Measurements from ENCODE around the gene USP31. TPM values are rescaled to one million over a fixed set of nuclear protein-coding genes. Genes with fewer than 3 reads are reported as not detected.

The USP31 gene
- total and polyA plus RNA-seq, 3 experiments from 2014 or later: 0.87 to 9.7 (median 8.2) TPM

DNA sequence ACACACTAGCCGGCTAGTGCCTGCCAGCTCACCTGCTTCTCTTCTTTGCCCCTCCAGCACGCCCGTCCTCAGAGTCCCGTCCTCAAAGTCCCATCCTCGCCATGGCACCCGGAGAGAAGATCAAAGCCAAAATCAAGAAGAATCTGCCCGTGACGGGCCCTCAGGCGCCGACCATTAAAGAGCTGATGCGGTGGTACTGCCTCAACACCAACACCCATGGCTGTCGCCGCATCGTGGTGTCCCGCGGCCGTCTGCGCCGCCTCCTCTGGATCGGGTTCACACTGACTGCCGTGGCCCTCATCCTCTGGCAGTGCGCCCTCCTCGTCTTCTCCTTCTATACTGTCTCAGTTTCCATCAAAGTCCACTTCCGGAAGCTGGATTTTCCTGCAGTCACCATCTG lies 36.9 kb upstream of the USP31 start:
- ChIA-PET POLR2A (interaction anchor here (0.6 kb wide), 1 partner anchor 1332 kb away, joined by 8 read pairs; no protein-coding TSS in a partner anchor), CTCF (no interaction called here)
- Mint-ChIP-seq H3K4me3 (no peak overlapping the region), H3K27ac (no peak overlapping the region), H3K36me3 (no peaks in the 10 kb centered on the region), H3K27me3 (peaks cover 29 to 65% of the 10 kb centered on the region in 2 donors), H3K9me3 (peaks cover 0 to 2% (median 0%) of the 10 kb centered on the region in 5 donors), H3K4me1 (peaks cover 5 to 12% (median 11%) of the 10 kb centered on the region in 3 donors)
- DNase-seq: no peak
- no peaks in the 10 kb centered on the region for H3K36me3 ChIP-seq (ENCODE audit: insufficient read depth, low read length)
- H3K4me3 ChIP-seq (ENCODE audit: low read length): no peak overlapping the region
- H3K4me1 ChIP-seq (ENCODE audit: insufficient read depth, low read length): peaks cover 4% of the 10 kb centered on the region
- no peak overlapping the region for H3K27ac ChIP-seq (ENCODE audit: low read depth, low read length)
- H3K27me3 ChIP-seq (ENCODE audit: insufficient read depth, low read length, poor library complexity, severe bottlenecking): peaks cover 31% of the 10 kb centered on the region
- no peaks in the 10 kb centered on the region for H3K9me3 ChIP-seq (ENCODE audit: low read length)

DNA sequence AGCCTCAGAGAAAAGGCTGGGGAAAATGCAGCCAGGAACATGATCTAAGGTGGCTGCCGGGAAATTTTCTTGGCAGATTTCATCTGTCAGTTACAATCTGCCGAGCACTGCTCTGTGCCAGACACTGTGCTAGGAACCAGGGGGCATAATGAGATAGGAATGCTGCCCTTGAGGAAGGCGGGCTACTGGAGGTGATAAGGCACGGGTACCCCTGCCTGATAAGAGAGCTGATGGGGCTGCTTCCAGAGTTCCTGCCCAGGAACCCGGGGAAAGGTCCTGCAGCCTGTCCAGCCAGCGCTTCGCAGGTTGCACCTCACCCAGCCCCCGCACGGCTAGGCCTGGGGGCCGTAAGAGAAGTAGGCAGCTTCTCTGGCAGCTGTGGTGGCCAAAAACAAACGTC lies 36.4 kb upstream of the USP31 start:
- no peaks in the 10 kb centered on the region for H3K36me3 ChIP-seq (ENCODE audit: insufficient read depth, low read length)
- ChIA-PET POLR2A (interaction anchor here (0.6 kb wide), 1 partner anchor 1333 kb away, joined by 8 read pairs; no protein-coding TSS in a partner anchor), CTCF (no interaction called here)

GRCh38 chr16:23183543-23183862 lies 34.3 kb upstream of the USP31 start:
- Mint-ChIP-seq H3K4me3 (peak overlapping the region in 5 of 7 donors; percentile 15 to 72 (median 23)), H3K27me3 (peaks cover 37 to 72% of the 10 kb centered on the region in 2 donors), H3K27ac (peak overlapping the region in 1 of 8 donors; percentile 39), H3K9me3 (peaks cover 0 to 2% (median 0%) of the 10 kb centered on the region in 5 donors), H3K36me3 (no peaks in the 10 kb centered on the region), H3K4me1 (peaks cover 5 to 15% (median 11%) of the 10 kb centered on the region in 3 donors)
- no peak for DNase-seq
- H3K36me3 ChIP-seq (ENCODE audit: insufficient read depth, low read length): no peaks in the 10 kb centered on the region
- ChIA-PET POLR2A (no interaction called here), CTCF (no interaction called here)
- peaks cover 4% of the 10 kb centered on the region for H3K4me1 ChIP-seq (ENCODE audit: insufficient read depth, low read length)
- H3K27me3 ChIP-seq (ENCODE audit: insufficient read depth, low read length, poor library complexity, severe bottlenecking): peaks cover 34% of the 10 kb centered on the region
- H3K9me3 ChIP-seq (ENCODE audit: low read length): no peaks in the 10 kb centered on the region
- H3K27ac ChIP-seq (ENCODE audit: low read depth, low read length): no peak overlapping the region
- H3K4me3 ChIP-seq (ENCODE audit: low read length): no peak overlapping the region

More for the DNA sequence above, 36.4 kb upstream of the USP31 start:
- H3K27me3 Mint-ChIP-seq: peaks cover 27 to 66% of the 10 kb centered on the region in 2 donors
- no peak overlapping the region for H3K27ac ChIP-seq (ENCODE audit: low read depth, low read length)
- H3K27me3 ChIP-seq (ENCODE audit: insufficient read depth, low read length, poor library complexity, severe bottlenecking): peaks cover 31% of the 10 kb centered on the region
- H3K4me3 ChIP-seq (ENCODE audit: low read length): no peak overlapping the region
- H3K4me3 Mint-ChIP-seq: no peak overlapping the region
- no peaks in the 10 kb centered on the region for H3K36me3 Mint-ChIP-seq
- H3K27ac Mint-ChIP-seq: no peak overlapping the region
- peaks cover 4% of the 10 kb centered on the region for H3K4me1 ChIP-seq (ENCODE audit: insufficient read depth, low read length)
- no peak for DNase-seq
- peaks cover 0 to 2% (median 0%) of the 10 kb centered on the region in 5 donors for H3K9me3 Mint-ChIP-seq
- H3K4me1 Mint-ChIP-seq: peaks cover 5 to 15% (median 11%) of the 10 kb centered on the region in 3 donors
- H3K9me3 ChIP-seq (ENCODE audit: low read length): no peaks in the 10 kb centered on the region

DNA sequence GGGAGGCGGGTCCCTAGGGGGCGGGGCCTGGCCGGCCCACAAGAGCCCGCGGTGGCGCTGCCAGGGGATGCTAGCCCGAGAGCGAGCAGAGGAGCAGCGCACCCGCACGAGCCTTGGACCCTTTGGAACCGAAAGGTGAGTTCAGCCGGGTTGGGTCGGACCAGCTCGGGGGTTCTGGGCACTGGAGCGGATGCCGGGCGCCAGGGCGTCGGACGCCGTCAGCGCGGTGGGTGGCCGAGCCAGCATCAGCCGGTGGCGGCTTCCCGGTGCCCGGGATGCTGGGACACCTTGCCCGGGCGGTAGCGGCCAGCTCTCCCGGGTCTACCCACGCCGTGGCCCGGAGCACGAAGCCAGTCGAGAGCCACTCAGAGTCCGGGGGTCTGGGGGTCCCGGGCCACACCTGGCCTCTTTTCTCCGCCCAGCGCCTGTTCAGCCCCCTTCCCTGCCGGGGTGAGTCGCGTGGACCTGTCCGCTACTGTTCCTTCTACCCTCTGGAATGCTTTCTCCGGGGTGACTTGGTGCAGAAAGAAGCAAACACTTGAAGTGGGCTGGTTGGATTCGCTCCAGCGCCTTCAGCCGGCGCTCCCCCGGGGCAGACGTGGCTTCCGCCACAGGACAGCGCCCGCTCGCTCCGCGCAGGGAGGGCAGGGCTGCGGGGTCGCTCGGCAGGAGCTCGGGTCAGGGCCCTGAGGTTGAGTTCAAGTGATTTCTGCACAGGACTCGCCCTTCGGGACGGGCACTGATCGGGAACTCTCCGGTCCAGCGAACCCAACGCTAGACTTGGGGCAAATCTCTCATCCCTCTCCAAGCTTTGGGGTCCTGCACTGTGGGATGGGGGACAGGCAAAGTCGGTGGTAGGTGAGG lies 33.7 kb upstream of the USP31 start, which contains the start of gene SCNN1G:
Gene SCNN1G, plus strand, starts transcription at position 67 of the 864 bp plus-strand sequence. CDS start 3,527 bp downstream, outside the sequence.
- Mint-ChIP-seq H3K36me3 (no peaks in the 10 kb centered on the region), H3K4me3 (peak within 1 kb of the TSS in 6 of 7 donors; percentile 39 to 73 (median 57)), H3K9me3 (peaks cover 0 to 2% (median 0%) of the 10 kb centered on the region in 5 donors), H3K27ac (peak within 1 kb of the TSS in 1 of 8 donors; percentile 39), H3K4me1 (peaks cover 5 to 15% (median 11%) of the 10 kb centered on the region in 3 donors), H3K27me3 (peaks cover 41 to 75% of the 10 kb centered on the region in 2 donors)
- Histone ChIP-seq H3K4me1 (ENCODE audit: insufficient read depth, low read length) (peaks cover 4% of the 10 kb centered on the region), H3K27ac (ENCODE audit: low read depth, low read length) (no peak within 1 kb of the TSS), H3K9me3 (ENCODE audit: low read length) (no peaks in the 10 kb centered on the region), H3K27me3 (ENCODE audit: insufficient read depth, low read length, poor library complexity, severe bottlenecking) (peaks cover 35% of the 10 kb centered on the region), H3K4me3 (ENCODE audit: low read length) (no peak within 1 kb of the TSS), H3K36me3 (ENCODE audit: insufficient read depth, low read length) (no peaks in the 10 kb centered on the region)
- POLR2A ChIA-PET: no interaction called here
- DNase-seq: no peak
- CTCF ChIA-PET: interaction anchor here (0.7 to 1.1 kb wide), 3 partner anchors 33 to 759 kb away, joined by 3 to 6 read pairs (median 3); partner anchors contain the start of gene USP31

- Mint-ChIP-seq H3K36me3 (no peaks in the 10 kb centered on the region), H3K4me3 (peak overlapping the region in 6 of 7 donors; percentile 38 to 62 (median 51))
- CTCF ChIA-PET: interaction anchor here (0.7 to 1.1 kb wide), 5 partner anchors 10 to 758 kb away, joined by 3 to 6 read pairs (median 3); partner anchors contain the start of gene USP31
Observed at GRCh38 chr16:23182206-23182678, 33.0 kb upstream of the USP31 start.

DNA sequence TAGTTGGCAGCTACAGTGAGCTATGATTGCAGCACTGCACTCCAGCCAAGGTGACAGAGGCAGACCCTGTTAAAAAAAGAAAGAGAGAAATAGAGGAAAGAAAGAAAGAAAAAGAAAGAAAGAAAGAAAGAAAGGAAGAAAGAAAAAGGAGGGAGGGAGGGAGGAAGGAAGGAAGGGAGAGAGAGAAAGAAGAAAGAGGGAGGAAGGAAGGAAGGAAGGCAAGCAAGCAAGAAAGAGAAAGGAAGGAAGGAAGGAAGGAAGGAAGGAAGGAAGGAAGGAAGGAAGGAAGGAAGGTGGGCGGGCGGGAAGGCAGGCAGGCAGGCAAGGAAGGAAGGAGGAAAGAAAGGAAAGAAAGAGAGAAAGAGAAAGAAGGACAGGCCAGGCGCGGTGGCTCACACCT lies 32.3 kb upstream of the USP31 start:
- peaks cover 43 to 75% of the 10 kb centered on the region in 2 donors for H3K27me3 Mint-ChIP-seq

More at GRCh38 chr16:23182206-23182678, 33.0 kb upstream of the USP31 start:
- no peak overlapping the region for H3K4me3 ChIP-seq (ENCODE audit: low read length)
- peaks cover 4% of the 10 kb centered on the region for H3K4me1 ChIP-seq (ENCODE audit: insufficient read depth, low read length)
- H3K27ac ChIP-seq (ENCODE audit: low read depth, low read length): no peak overlapping the region
- DNase-seq: peak; percentile 44 to 73 (median 57)
- peaks cover 5 to 15% (median 11%) of the 10 kb centered on the region in 3 donors for H3K4me1 Mint-ChIP-seq
- POLR2A ChIA-PET: no interaction called here
- H3K9me3 Mint-ChIP-seq: peaks cover 0 to 2% (median 0%) of the 10 kb centered on the region in 5 donors
- no peaks in the 10 kb centered on the region for H3K36me3 ChIP-seq (ENCODE audit: insufficient read depth, low read length)
- H3K9me3 ChIP-seq (ENCODE audit: low read length): no peaks in the 10 kb centered on the region
- H3K27me3 Mint-ChIP-seq: peaks cover 43 to 74% of the 10 kb centered on the region in 2 donors
- no peak overlapping the region for H3K27ac Mint-ChIP-seq
- peaks cover 32% of the 10 kb centered on the region for H3K27me3 ChIP-seq (ENCODE audit: insufficient read depth, low read length, poor library complexity, severe bottlenecking)

GRCh38 chr16:23175651-23176050 lies 26.4 kb upstream of the USP31 start:
- ChIA-PET CTCF (no interaction called here), POLR2A (no interaction called here)
- Histone ChIP-seq H3K4me1 (ENCODE audit: insufficient read depth, low read length) (no peaks in the 10 kb centered on the region), H3K27ac (ENCODE audit: low read depth, low read length) (no peak overlapping the region), H3K9me3 (ENCODE audit: low read length) (no peaks in the 10 kb centered on the region), H3K4me3 (ENCODE audit: low read length) (no peak overlapping the region), H3K27me3 (ENCODE audit: insufficient read depth, low read length, poor library complexity, severe bottlenecking) (peaks cover 10% of the 10 kb centered on the region), H3K36me3 (ENCODE audit: insufficient read depth, low read length) (no peaks in the 10 kb centered on the region)
- H3K27me3 Mint-ChIP-seq: peaks cover 43 to 78% of the 10 kb centered on the region in 2 donors
- no peak overlapping the region for H3K27ac Mint-ChIP-seq
- H3K4me1 Mint-ChIP-seq: no peaks in the 10 kb centered on the region
- no peaks in the 10 kb centered on the region for H3K9me3 Mint-ChIP-seq
- H3K36me3 Mint-ChIP-seq: no peaks in the 10 kb centered on the region
- no peak overlapping the region for H3K4me3 Mint-ChIP-seq
- DNase-seq: no peak

More for the DNA sequence above, 32.3 kb upstream of the USP31 start:
- peak overlapping the region in 3 of 7 donors; percentile 55 to 73 (median 57) for H3K4me3 Mint-ChIP-seq
- H3K9me3 Mint-ChIP-seq: no peaks in the 10 kb centered on the region
- Histone ChIP-seq H3K4me3 (ENCODE audit: low read length) (no peak overlapping the region), H3K36me3 (ENCODE audit: insufficient read depth, low read length) (no peaks in the 10 kb centered on the region), H3K27me3 (ENCODE audit: insufficient read depth, low read length, poor library complexity, severe bottlenecking) (peaks cover 32% of the 10 kb centered on the region), H3K9me3 (ENCODE audit: low read length) (no peaks in the 10 kb centered on the region), H3K27ac (ENCODE audit: low read depth, low read length) (no peak overlapping the region), H3K4me1 (ENCODE audit: insufficient read depth, low read length) (peaks cover 4% of the 10 kb centered on the region)
- no peak overlapping the region for H3K27ac Mint-ChIP-seq
- ChIA-PET POLR2A (interaction anchor here (0.7 kb wide), 1 partner anchor 14 kb away, joined by 7 read pairs; no protein-coding TSS in a partner anchor), CTCF (interaction anchor here (0.7 to 1.0 kb wide), 4 partner anchors 11 to 254 kb away, joined by 3 to 6 read pairs (median 4); partner anchors contain the start of gene USP31)
- H3K4me1 Mint-ChIP-seq: peaks cover 5 to 15% (median 11%) of the 10 kb centered on the region in 3 donors
- no peak for DNase-seq
- no peaks in the 10 kb centered on the region for H3K36me3 Mint-ChIP-seq

GRCh38 chr16:23174622-23175021 lies 25.4 kb upstream of the USP31 start:
- no peak overlapping the region for H3K27ac ChIP-seq (ENCODE audit: low read depth, low read length)
- no peaks in the 10 kb centered on the region for H3K36me3 ChIP-seq (ENCODE audit: insufficient read depth, low read length)
- no peaks in the 10 kb centered on the region for H3K36me3 Mint-ChIP-seq
- H3K9me3 ChIP-seq (ENCODE audit: low read length): no peaks in the 10 kb centered on the region
- no peak overlapping the region for H3K4me3 Mint-ChIP-seq
- H3K4me1 ChIP-seq (ENCODE audit: insufficient read depth, low read length): no peaks in the 10 kb centered on the region
- H3K4me3 ChIP-seq (ENCODE audit: low read length): no peak overlapping the region
- no peaks in the 10 kb centered on the region for H3K4me1 Mint-ChIP-seq
- no peaks in the 10 kb centered on the region for H3K9me3 Mint-ChIP-seq
- no peak overlapping the region for H3K27ac Mint-ChIP-seq
- H3K27me3 Mint-ChIP-seq: peaks cover 39 to 80% of the 10 kb centered on the region in 2 donors
- ChIA-PET CTCF (no interaction called here), POLR2A (no interaction called here)
- no peak for DNase-seq
- H3K27me3 ChIP-seq (ENCODE audit: insufficient read depth, low read length, poor library complexity, severe bottlenecking): peaks cover 8% of the 10 kb centered on the region
